Psoas muscle (tissue), 8 donors: ENCODE results near the gene RTN4R. TPM values are rescaled to one million over a fixed set of nuclear protein-coding genes. Genes with fewer than 3 reads are reported as not detected.

Experiments
- ATAC-seq, 4 donors: fragments of 200-7000 bp; cut with Tn5 transposase; one replicate each; pipeline ENCODE4 v1.9.1; 2020; ENCODE audit warnings: moderate library complexity in 3 of 4, mild to moderate bottlenecking in 2 of 4
- DNase-seq, 2 donors: peaks; one replicate each; pipeline ENCODE4 v3.0.0-alpha.2; 2020
- H3K27ac ChIP-seq: fragments of 200-600 bp; one replicate; pipeline ENCODE4 v1.8.0; 2022
- H3K27me3 ChIP-seq, 3 donors: fragments of 200-600 bp in 1 of 3; one replicate each; pipeline versions ENCODE4 v1.6.1 to v1.8.0; 2013 to 2022; ENCODE audit warnings: low read length in 2 of 3, mild to moderate bottlenecking in 2 of 3, moderate library complexity in 1 of 3; ENCODE audit not compliant: insufficient read depth in 3 of 3
- H3K36me3 ChIP-seq, 2 donors: fragments of 200-600 bp in 1 of 2; one replicate each; pipeline versions ENCODE4 v1.6.1 to v1.8.0; 2013 to 2022; ENCODE audit warnings: low read depth in 1 of 2, mild to moderate bottlenecking in 1 of 2, moderate library complexity in 1 of 2; ENCODE audit not compliant: insufficient read depth in 1 of 2
- H3K4me1 ChIP-seq: fragments of 200-600 bp; one replicate; pipeline ENCODE4 v1.8.0; 2022
- H3K4me3 ChIP-seq: fragments of 200-600 bp; one replicate; pipeline ENCODE4 v1.8.0; 2022; ENCODE audit warnings: mild to moderate bottlenecking
- H3K9me3 ChIP-seq: fragments of 200-600 bp; one replicate; pipeline ENCODE4 v1.8.0; 2022
- CTCF ChIP-seq: fragments of 200-600 bp; IDR thresholded peaks from one replicate; pipeline ENCODE4 v1.8.0; 2022; ENCODE audit warnings: antibody characterized with exemption
- WGBS, 3 donors: extraction: QIAGEN DNeasy Blood & Tissue Kit; methylation state at CpG; one replicate each; pipeline versions ENCODE4 v1.1.6 to v1.1.7; 2013; 5-methylcytosine and 5-hydroxymethylcytosine counted together
- intact Hi-C, 2 donors: fragments of 100-400 bp; cut with DNase I; formaldehyde crosslinking; loops; one replicate each; pipeline versions ENCODE4 v1.11.0 to v1.14.2; 2022
- polyA plus RNA-seq, 3 donors: library from polyadenylated mRNA; stranded (reverse); fragments of 200-250 nt; gene quantifications; one replicate each; pipeline ENCODE4 v1.2.3, GENCODE V29; 2013
- total RNA-seq, 4 donors: library from RNA; stranded (reverse); fragmentation: NEBNext Ultra II Directional in 2 of 4; extraction: Animal tissue kit (Norgen Biotek cat#: 25700) in 2 of 4; gene quantifications; one replicate each; pipeline versions ENCODE4 v1.2.1 to v1.2.4, GENCODE V29; 2021 to 2023
- donor health status: healthy with polysubstance abuse.
- donor health status: DM: no; HTN: no; CAD: no; lungs with moderate emphysema.
- donor health status: Bipolar disorder and iron deficiency.
- donor health status: healthy.
- donor health status: DM: yes; HTN: yes; CAD: no.
- donor health status: DM: no; HTN: no; CAD: no.
- donor health status: DM: no; HTN: no; CAD: no.
- donor health status: DM: yes; HTN: yes; CAD: no.

Gene RTN4R
- total and polyA plus RNA-seq, 7 donors = 0.12 to 2.4 (median 0.36) TPM

- WGBS, 3 donors = 91 to 95% (median 91%) methylated on average over 22 to 23 of the region's 23 CpGs
- intact Hi-C loops = no loop called here
- H3K27ac ChIP-seq = no peak overlapping the region
- no peak for DNase-seq
- no peaks in the 10 kb centered on the region for H3K36me3 ChIP-seq
- no peaks in the 10 kb centered on the region for H3K9me3 ChIP-seq
- H3K4me3 ChIP-seq = no peak overlapping the region
- no peaks in the 10 kb centered on the region for H3K27me3 ChIP-seq
- no peak for TF ChIP-seq CTCF
- ATAC-seq = no peak
- H3K4me1 ChIP-seq = no peaks in the 10 kb centered on the region
Measured at GRCh38 chr22:20254975-20255946, 12.9 kb downstream of the RTN4R start.

- H3K4me1 ChIP-seq = peaks cover 7% of the 10 kb centered on the region
- no peaks in the 10 kb centered on the region for H3K9me3 ChIP-seq
- intact Hi-C loops = no loop called here
- TF ChIP-seq CTCF = no peak
- no peak for DNase-seq
- WGBS, 3 donors = 74 to 82% (median 79%) methylated on average over 7 of the region's 7 CpGs
- no peaks in the 10 kb centered on the region for H3K27me3 ChIP-seq
- H3K27ac ChIP-seq = no peak overlapping the region
- no peaks in the 10 kb centered on the region for H3K36me3 ChIP-seq
- no peak overlapping the region for H3K4me3 ChIP-seq
- no peak for ATAC-seq
Measured at GRCh38 chr22:20253161-20253560, 15.0 kb downstream of the RTN4R start.

GRCh38 chr22:20251981-20252380, 16.1 kb downstream of the RTN4R start:
- TF ChIP-seq CTCF = no peak

GRCh38 chr22:20251491-20251890, 16.6 kb downstream of the RTN4R start:
- ATAC-seq = no peak
- Histone ChIP-seq H3K36me3 (no peaks in the 10 kb centered on the region), H3K27me3 (no peaks in the 10 kb centered on the region), H3K27ac (no peak overlapping the region), H3K4me3 (no peak overlapping the region), H3K4me1 (peaks cover 7% of the 10 kb centered on the region), H3K9me3 (no peaks in the 10 kb centered on the region)
- intact Hi-C loops = no loop called here
- no peak for DNase-seq
- no peak for TF ChIP-seq CTCF

More at GRCh38 chr22:20251981-20252380, 16.1 kb downstream of the RTN4R start:
- intact Hi-C loops = no loop called here
- Histone ChIP-seq H3K27ac (no peak overlapping the region), H3K36me3 (no peaks in the 10 kb centered on the region), H3K27me3 (no peaks in the 10 kb centered on the region), H3K4me3 (no peak overlapping the region), H3K9me3 (no peaks in the 10 kb centered on the region), H3K4me1 (peaks cover 7% of the 10 kb centered on the region)
- DNase-seq (no peak), ATAC-seq (no peak)
- 94 to 96% (median 95%) methylated on average over 5 of the region's 5 CpGs for whole genome bisulfite sequencing, 3 donors
